HEK293 (cell line): ENCODE results near the gene UBE2C.

Experiments
- CTCF ChIA-PET: fragments of 350-600 bp; formaldehyde crosslinking; extraction: SDS; loops from one replicate; lab custom pipeline; 2021; ENCODE audit warnings: antibody characterized with exemption; lab: Yijun Ruan, JAX
- POLR2A ChIA-PET: fragments of 300-600 bp; formaldehyde crosslinking; extraction: SDS; loops from one replicate; lab custom pipeline; 2020; ENCODE audit warnings: antibody characterized with exemption, inconsistent platforms; lab: Yijun Ruan, JAX
- H3K27ac ChIP-seq: fragments of 200-500 bp; sonication (Bioruptor generic); 2 replicates; pipeline ENCODE4 v1.5.1; 2014; ENCODE audit warnings: low read depth, low read length, control low read depth, inconsistent platforms; ENCODE audit errors: extremely low read depth
- H3K36me3 ChIP-seq, 2 experiments: fragments of 200-500 bp in 1 of 2; sonication (Bioruptor generic) in 1 of 2; 1 replicate in 1 of 2; 2 replicates in 1 of 2; pipeline ENCODE4 v1.5.1; 2014 to 2017; ENCODE audit warnings: inconsistent platforms in 2 of 2, low read length in 2 of 2; ENCODE audit not compliant: control insufficient read depth in 2 of 2, insufficient read depth in 1 of 2
- H3K4me1 ChIP-seq: fragments of 200-500 bp; sonication (Bioruptor generic); 2 replicates; pipeline ENCODE4 v1.5.1; 2014; ENCODE audit warnings: mild to moderate bottlenecking, low read length, inconsistent platforms; ENCODE audit not compliant: control insufficient read depth, insufficient read depth
- H3K4me3 ChIP-seq: 2 replicates; pipeline ENCODE4 v1.5.1; 2011; ENCODE audit warnings: low read depth, mild to moderate bottlenecking, control low read depth, low read length, moderate library complexity
- H3K9me3 ChIP-seq: fragments of 200-500 bp; sonication (Bioruptor generic); 2 replicates; pipeline ENCODE4 v1.5.1; 2014; ENCODE audit warnings: low read depth, low read length, inconsistent platforms; ENCODE audit not compliant: control insufficient read depth, insufficient read depth
- CTCF ChIP-seq: fragments of 450-650 bp; formaldehyde crosslinking; IDR thresholded peaks from 2 replicates; pipeline ENCODE4 v1.5.1; 2016; ENCODE audit warnings: missing biosample characterization, missing genetic modification characterization
- EGR2 ChIP-seq: fragments of 450-650 bp; formaldehyde crosslinking; IDR thresholded peaks from 2 replicates; pipeline ENCODE4 v1.5.1; 2016; ENCODE audit warnings: low read depth, missing biosample characterization, missing genetic modification characterization
- GFI1B ChIP-seq: fragments of 450-650 bp; formaldehyde crosslinking; IDR thresholded peaks from 2 replicates; pipeline ENCODE4 v1.5.1; 2016; ENCODE audit warnings: missing biosample characterization, missing genetic modification characterization
- HOXA7 ChIP-seq: sonication (generic); formaldehyde crosslinking; IDR thresholded peaks from 2 replicates; pipeline ENCODE4 v1.8.1; 2022; ENCODE audit warnings: missing genetic modification reagents, borderline replicate concordance
- INSM2 ChIP-seq: fragments of 450-650 bp; formaldehyde crosslinking; IDR thresholded peaks from 2 replicates; pipeline ENCODE4 v1.5.1; 2016; ENCODE audit warnings: missing biosample characterization, missing genetic modification characterization
- KLF1 ChIP-seq: fragments of 450-650 bp; formaldehyde crosslinking; IDR thresholded peaks from 2 replicates; pipeline ENCODE4 v1.5.1; 2016; ENCODE audit warnings: missing biosample characterization, missing genetic modification characterization
- PRDM4 ChIP-seq: fragments of 450-650 bp; formaldehyde crosslinking; IDR thresholded peaks from 2 replicates; pipeline ENCODE4 v1.5.1; 2017; ENCODE audit warnings: missing biosample characterization, missing genetic modification characterization
- REPIN1 ChIP-seq: fragments of 450-650 bp; formaldehyde crosslinking; IDR thresholded peaks from 2 replicates; pipeline ENCODE4 v1.5.1; 2017; ENCODE audit warnings: missing biosample characterization, missing genetic modification characterization, low read depth
- SCRT2 ChIP-seq: fragments of 450-650 bp; formaldehyde crosslinking; IDR thresholded peaks from 2 replicates; pipeline ENCODE4 v1.5.1; 2016; ENCODE audit warnings: missing biosample characterization, missing genetic modification characterization
- ZEB2 ChIP-seq: fragments of 450-650 bp; formaldehyde crosslinking; IDR thresholded peaks from 2 replicates; pipeline ENCODE4 v1.5.1; 2016; ENCODE audit warnings: missing biosample characterization, missing genetic modification characterization
- ZNF169 ChIP-seq: fragments of 450-650 bp; formaldehyde crosslinking; IDR thresholded peaks from 2 replicates; pipeline ENCODE4 v1.5.1; 2016; ENCODE audit warnings: missing biosample characterization, missing genetic modification characterization
- ZNF302 ChIP-seq: fragments of 450-650 bp; formaldehyde crosslinking; IDR thresholded peaks from 2 replicates; pipeline ENCODE4 v1.5.1; 2016; ENCODE audit warnings: missing biosample characterization, missing genetic modification characterization, low read depth
- ZNF354C ChIP-seq: fragments of 450-650 bp; formaldehyde crosslinking; IDR thresholded peaks from 2 replicates; pipeline ENCODE4 v1.5.1; 2016; ENCODE audit warnings: missing biosample characterization, missing genetic modification characterization, low read depth, borderline replicate concordance
- ZNF366 ChIP-seq: fragments of 450-650 bp; formaldehyde crosslinking; conservative IDR thresholded peaks from 2 replicates; pipeline ENCODE4 v1.5.1; 2016; ENCODE audit warnings: missing biosample characterization, missing genetic modification characterization
- ZNF433 ChIP-seq: fragments of 450-650 bp; formaldehyde crosslinking; IDR thresholded peaks from 2 replicates; pipeline ENCODE4 v1.5.1; 2016; ENCODE audit warnings: missing biosample characterization, missing genetic modification characterization, low read depth
- ZNF473 ChIP-seq: fragments of 450-650 bp; formaldehyde crosslinking; IDR thresholded peaks from 2 replicates; pipeline ENCODE4 v1.5.1; 2017; ENCODE audit warnings: missing biosample characterization, missing genetic modification characterization
- ZNF501 ChIP-seq: fragments of 450-650 bp; formaldehyde crosslinking; IDR thresholded peaks from 2 replicates; pipeline ENCODE4 v1.5.1; 2016; ENCODE audit warnings: missing biosample characterization, missing genetic modification characterization
- ZNF548 ChIP-seq: fragments of 450-650 bp; formaldehyde crosslinking; IDR thresholded peaks from 2 replicates; pipeline ENCODE4 v1.5.1; 2016; ENCODE audit warnings: missing biosample characterization, missing genetic modification characterization
- ZNF645 ChIP-seq: fragments of 450-650 bp; formaldehyde crosslinking; IDR thresholded peaks from 2 replicates; pipeline ENCODE4; 2016; ENCODE audit warnings: missing biosample characterization, missing genetic modification characterization
- ZNF654 ChIP-seq: fragments of 450-650 bp; formaldehyde crosslinking; IDR thresholded peaks from 2 replicates; pipeline ENCODE4 v1.5.1; 2016; ENCODE audit warnings: low read depth, missing biosample characterization, missing genetic modification characterization
- ZNF76 ChIP-seq: fragments of 450-650 bp; formaldehyde crosslinking; IDR thresholded peaks from 2 replicates; pipeline ENCODE4; 2016; ENCODE audit warnings: low read depth, missing biosample characterization, missing genetic modification characterization, borderline replicate concordance
- ZNF768 ChIP-seq: fragments of 450-650 bp; formaldehyde crosslinking; IDR thresholded peaks from 2 replicates; pipeline ENCODE4 v1.5.1; 2018; ENCODE audit warnings: missing biosample characterization, mild to moderate bottlenecking, missing genetic modification characterization
- ZNF776 ChIP-seq: fragments of 450-650 bp; formaldehyde crosslinking; IDR thresholded peaks from 2 replicates; pipeline ENCODE4 v1.5.0; 2017; ENCODE audit warnings: missing biosample characterization, missing genetic modification characterization, borderline replicate concordance
- ZNF837 ChIP-seq: fragments of 450-650 bp; formaldehyde crosslinking; IDR thresholded peaks from 2 replicates; pipeline ENCODE4 v1.5.1; 2016; ENCODE audit warnings: missing biosample characterization, missing genetic modification characterization
- TF ChIP-seq, protein P1 (sequence below): fragments of 450-650 bp; formaldehyde crosslinking; IDR thresholded peaks from 2 replicates; pipeline ENCODE4 v1.5.1; 2016; ENCODE audit warnings: missing biosample characterization, missing genetic modification characterization

UBE2C gene

GRCh38 chr20:45823949-45824835, 11.7 kb downstream of the UBE2C start:
- Histone ChIP-seq H3K9me3 (no peaks in the 10 kb centered on the region), H3K4me3 (no peak overlapping the region), H3K4me1 (no peaks in the 10 kb centered on the region), H3K36me3 (no peaks in the 10 kb centered on the region), H3K27ac (no peak overlapping the region)
- ChIA-PET CTCF (interaction anchor here (0.5 to 1.6 kb wide), 5 partner anchors 9 to 557 kb away, joined by 3 to 6 read pairs (median 4); partner anchors contain the start of genes SNX21 and SPATA25), POLR2A (no interaction called here)
- TF ChIP-seq REPIN1 (tag by site-specific recombination) (no peak), ZNF354C (no peak), ZNF654 (tag by site-specific recombination) (peak; percentile 35; the same call in 1 of the 2 replicates), EGR2 (tag by site-specific recombination) (0 out of 2 replicates have a peak, but pooled peaks have one; percentile 14), HOXA7 (no peak), SCRT2 (tag by site-specific recombination) (0 out of 2 replicates have a peak, but pooled peaks have one; percentile 14), CTCF (tag by site-specific recombination) (peak; percentile 76)

- 0 out of 2 replicates have a peak overlapping the region, but pooled peaks have one; percentile 31 for H3K27ac ChIP-seq
Measured at GRCh38 chr20:45826381-45827019, 14.1 kb downstream of the UBE2C start.

More at GRCh38 chr20:45826381-45827019, 14.1 kb downstream of the UBE2C start:
- Histone ChIP-seq H3K9me3 (no peaks in the 10 kb centered on the region), H3K4me3 (no peak overlapping the region), H3K4me1 (no peaks in the 10 kb centered on the region), H3K36me3 (no peaks in the 10 kb centered on the region)
- POLR2A ChIA-PET: interaction anchor here (1.7 kb wide), 1 partner anchor 9 kb away, joined by 5 read pairs; no protein-coding TSS in a partner anchor
- TF ChIP-seq INSM2 (tag by site-specific recombination): no peak
- no peak for TF ChIP-seq ZNF501 (tag by site-specific recombination)
- TF ChIP-seq ZNF768: no peak
- no peak for TF ChIP-seq ZNF433 (tag by site-specific recombination)
- no peak for TF ChIP-seq ZNF837
- no peak for TF ChIP-seq PRDM4 (tag by site-specific recombination)
- TF ChIP-seq ZNF548 (tag by site-specific recombination): no peak
- TF ChIP-seq ZNF366 (tag by site-specific recombination): no peak
- TF ChIP-seq GFI1B (tag by site-specific recombination): no peak
- no peak for TF ChIP-seq ZNF776 (tag by site-specific recombination)
- TF ChIP-seq ZNF76 (tag by site-specific recombination): no peak
- TF ChIP-seq ZNF645 (tag by site-specific recombination): no peak
- no peak for TF ChIP-seq ZNF169
- TF ChIP-seq ZEB2 (tag by site-specific recombination): no peak
- TF ChIP-seq ZNF302 (tag by site-specific recombination): no peak
- no peak for TF ChIP-seq KLF1 (tag by site-specific recombination)
- TF ChIP-seq ZNF473 (tag by site-specific recombination): no peak
- TF ChIP-seq, protein P1, sequence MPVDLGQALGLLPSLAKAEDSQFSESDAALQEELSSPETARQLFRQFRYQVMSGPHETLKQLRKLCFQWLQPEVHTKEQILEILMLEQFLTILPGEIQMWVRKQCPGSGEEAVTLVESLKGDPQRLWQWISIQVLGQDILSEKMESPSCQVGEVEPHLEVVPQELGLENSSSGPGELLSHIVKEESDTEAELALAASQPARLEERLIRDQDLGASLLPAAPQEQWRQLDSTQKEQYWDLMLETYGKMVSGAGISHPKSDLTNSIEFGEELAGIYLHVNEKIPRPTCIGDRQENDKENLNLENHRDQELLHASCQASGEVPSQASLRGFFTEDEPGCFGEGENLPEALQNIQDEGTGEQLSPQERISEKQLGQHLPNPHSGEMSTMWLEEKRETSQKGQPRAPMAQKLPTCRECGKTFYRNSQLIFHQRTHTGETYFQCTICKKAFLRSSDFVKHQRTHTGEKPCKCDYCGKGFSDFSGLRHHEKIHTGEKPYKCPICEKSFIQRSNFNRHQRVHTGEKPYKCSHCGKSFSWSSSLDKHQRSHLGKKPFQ (tag by site-specific recombination): no peak
- CTCF ChIA-PET: no interaction called here
